Kidney capillary endothelial cell (primary cell): ENCODE results near the gene HPX.

Experiments used
- DNase-seq: peaks from one replicate; pipeline ENCODE4 v3.0.0-alpha.2; 2018; ENCODE audit warnings: low spot score

HPX gene, protein sequence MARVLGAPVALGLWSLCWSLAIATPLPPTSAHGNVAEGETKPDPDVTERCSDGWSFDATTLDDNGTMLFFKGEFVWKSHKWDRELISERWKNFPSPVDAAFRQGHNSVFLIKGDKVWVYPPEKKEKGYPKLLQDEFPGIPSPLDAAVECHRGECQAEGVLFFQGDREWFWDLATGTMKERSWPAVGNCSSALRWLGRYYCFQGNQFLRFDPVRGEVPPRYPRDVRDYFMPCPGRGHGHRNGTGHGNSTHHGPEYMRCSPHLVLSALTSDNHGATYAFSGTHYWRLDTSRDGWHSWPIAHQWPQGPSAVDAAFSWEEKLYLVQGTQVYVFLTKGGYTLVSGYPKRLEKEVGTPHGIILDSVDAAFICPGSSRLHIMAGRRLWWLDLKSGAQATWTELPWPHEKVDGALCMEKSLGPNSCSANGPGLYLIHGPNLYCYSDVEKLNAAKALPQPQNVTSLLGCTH

DNA sequence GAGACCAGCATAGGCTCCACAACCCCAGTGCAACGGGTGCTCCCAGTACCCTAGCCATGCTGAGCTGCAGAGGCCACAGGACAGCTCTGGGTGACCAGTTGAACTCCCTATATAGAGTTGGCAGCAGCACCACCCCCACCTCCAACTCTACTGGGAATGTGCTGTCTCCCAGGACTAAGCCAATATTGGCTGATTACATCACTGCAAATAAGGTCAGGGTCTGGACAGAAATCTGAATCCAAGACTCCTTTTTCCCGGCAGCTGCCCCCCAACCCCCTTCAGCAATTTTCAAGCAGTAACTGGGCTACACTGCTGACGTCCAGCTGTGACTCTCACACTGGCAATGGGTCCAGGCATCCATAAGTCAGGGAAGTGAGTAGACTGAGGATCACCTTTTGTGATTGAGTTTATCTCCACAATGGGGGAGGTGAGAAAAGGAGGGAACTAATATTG lies at the start of gene HPX:
HPX (minus strand) TSS at position 82 of the 453 bp plus-strand sequence; CDS start at position 58, 24 bp downstream.
- no peak for DNase-seq

DNA sequence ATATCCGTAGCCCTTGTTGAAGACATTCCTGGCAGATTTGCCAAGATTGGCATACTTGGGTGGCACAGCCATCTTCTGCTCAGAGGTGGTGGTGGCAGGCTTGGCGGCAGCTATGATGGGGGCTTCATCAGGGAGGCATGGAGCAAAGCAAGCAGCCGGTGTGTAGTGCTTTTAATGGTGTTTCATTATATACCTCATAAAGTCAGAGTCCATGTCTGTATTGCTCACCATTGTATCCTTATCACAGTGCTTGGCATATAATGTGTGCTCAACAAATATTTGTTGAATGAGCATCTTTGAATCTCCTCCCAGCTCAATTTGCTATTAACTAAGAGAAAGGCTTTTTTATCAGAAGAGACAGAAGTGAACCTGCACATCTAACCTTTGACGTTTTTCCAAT lies 48.5 kb upstream of the HPX start:
- no peak for DNase-seq

DNA sequence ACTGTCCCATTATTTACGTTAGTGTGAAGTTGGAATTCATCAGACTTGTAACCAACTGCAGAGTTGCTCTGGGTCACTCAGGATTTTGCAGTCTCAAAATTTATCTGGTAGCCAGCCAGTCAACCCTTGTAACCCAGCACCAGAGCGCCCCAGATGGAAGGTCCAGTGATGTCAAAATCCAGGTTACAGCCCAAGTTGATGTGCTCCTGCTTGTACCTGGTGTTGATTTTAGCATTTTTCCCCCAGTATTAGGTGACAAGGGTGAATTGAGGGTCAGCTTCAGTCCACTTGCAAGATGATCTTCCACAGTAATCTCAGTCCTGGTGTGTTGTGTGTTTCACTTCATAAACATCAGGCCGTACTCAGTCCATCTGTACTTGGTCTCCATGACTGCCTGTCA lies 48.0 kb upstream of the HPX start:
- DNase-seq: no peak

GRCh38 chr11:6488342-6488741 lies 47.6 kb upstream of the HPX start:
- no peak for DNase-seq

DNA sequence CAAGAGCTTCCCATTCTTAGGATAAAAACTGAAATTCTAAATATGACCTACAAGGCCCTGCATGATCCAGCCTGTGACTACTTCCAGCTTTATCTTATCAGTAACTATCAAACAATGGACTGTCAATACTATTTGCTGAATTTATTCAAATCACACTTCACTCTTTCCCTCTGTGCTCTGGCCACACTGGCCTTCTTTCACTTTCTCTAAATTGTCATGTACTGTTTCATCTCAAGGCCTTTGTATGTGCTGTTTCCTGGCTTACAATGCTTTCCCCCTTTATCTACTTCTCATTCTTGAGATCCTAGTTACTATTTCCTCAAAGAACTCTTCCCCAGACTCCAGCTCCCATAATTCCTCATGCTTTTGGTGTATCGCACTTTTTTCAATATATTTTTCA lies 46.2 kb upstream of the HPX start:
- no peak for DNase-seq

GRCh38 chr11:6486256-6486655 lies 45.5 kb upstream of the HPX start:
- no peak for DNase-seq

DNA sequence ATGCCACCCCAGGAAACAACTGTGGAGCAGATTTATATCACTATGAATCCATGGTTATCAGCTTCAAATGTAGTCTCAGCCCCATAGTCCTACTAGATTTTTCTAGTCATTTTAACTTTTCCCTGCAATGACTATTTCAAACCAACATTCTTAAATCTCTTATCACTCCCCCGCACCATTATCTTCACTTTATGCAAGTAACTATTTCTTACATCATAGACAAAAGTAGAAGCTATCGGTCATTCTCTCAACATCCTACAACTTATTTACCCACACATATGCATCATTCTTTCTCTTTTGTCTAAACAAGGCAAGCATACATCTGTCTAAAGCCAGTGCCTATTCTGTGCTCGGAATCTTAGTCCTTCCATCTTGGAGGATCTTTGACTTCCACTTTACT lies 44.9 kb upstream of the HPX start:
- DNase-seq: no peak

- DNase-seq: no peak
These were observed 42.2 kb upstream of the HPX start for GRCh38 chr11:6483015-6483414.

- no peak for DNase-seq
These were observed 41.7 kb upstream of the HPX start for GRCh38 chr11:6482441-6482840.

- DNase-seq: no peak
These were observed 41.1 kb upstream of the HPX start for GRCh38 chr11:6481924-6482275.

DNA sequence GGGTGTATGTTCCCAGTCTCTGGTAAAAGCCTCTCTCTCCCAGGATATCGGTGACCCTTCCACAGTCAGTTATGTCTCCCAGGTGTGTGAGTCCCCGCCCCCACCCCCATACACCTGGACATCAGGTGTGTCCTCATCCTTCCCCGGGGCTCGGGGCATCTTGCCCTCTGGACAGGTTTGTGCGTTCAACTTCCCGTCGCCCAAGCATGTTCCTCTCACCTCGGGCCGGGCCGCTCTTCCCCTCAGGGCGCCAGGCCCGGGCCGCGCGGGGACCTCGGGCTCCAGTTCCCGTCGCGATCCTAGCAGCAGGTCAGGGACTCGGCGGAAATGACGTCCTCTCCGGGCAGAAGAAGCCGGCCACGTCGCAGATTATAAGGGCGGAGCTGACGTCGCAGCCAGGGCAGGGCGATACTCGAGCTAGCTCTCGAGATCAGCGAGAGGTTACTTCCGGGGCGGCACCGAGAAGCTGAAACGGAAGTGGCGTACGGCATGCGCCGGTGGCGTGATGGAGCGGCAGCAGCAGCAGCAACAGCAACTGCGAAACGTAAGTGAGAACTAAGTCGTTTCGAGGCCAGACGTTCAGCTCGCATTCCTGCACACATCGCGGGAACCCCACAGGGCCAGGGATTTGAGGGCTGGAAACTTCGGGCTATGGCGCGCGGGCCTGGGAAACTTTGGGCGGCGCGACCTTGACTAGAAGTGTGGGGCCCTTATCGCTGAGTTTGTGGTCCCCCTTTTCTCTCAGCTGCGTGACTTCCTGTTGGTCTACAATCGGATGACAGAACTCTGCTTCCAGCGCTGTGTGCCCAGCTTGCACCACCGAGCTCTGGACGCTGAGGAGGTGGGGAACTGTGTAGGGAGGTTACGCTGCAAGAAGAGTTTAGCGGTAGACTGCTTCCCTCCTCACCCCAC lies 40.5 kb upstream of the HPX start, which contains the start of the genes ARFIP2 and TIMM10B:
ARFIP2 (minus strand) TSS at position 320 of the 912 bp plus-strand sequence. CDS start 910 bp downstream, outside the sequence.
TIMM10B (plus strand) TSS at position 490 of the 912 bp plus-strand sequence; CDS start at position 506, 16 bp downstream.
- DNase-seq: peak; percentile 96

DNA sequence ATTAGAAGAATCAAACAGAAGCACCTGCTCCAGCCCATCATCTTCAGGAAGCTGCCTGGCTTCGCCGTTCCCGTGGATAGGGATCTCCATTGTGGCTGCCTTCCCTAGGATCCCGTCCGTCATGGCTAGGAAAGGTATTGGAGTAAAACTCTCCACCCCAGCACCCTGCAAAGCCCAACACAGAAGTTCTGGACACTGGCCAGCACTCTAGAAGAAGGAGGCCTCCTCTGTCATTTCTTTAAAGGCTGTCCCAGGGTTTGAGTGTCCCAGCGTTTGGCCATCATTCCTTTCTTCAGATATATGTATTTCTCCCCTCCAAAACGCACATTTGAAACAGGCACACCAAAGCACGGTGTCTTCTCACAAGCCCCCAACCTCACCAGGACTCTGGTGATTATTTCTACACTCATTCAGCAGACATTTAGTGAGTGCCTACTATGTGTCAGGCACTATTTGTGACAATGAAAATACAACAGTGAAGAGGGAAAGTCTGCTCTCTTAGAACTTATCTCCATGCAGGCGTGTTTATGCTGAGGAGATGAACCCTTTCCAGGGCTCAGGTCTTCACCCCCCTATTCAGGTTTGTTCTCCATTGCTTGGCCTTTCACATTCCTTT lies 39.6 kb upstream of the HPX start:
- DNase-seq: no peak

- DNase-seq: no peak
These were observed 35.8 kb upstream of the HPX start for GRCh38 chr11:6476571-6476970.

- no peak for DNase-seq
These were observed 35.1 kb upstream of the HPX start for GRCh38 chr11:6475936-6476335.

- DNase-seq: no peak
These were observed 34.2 kb upstream of the HPX start for GRCh38 chr11:6474806-6475500.

GRCh38 chr11:6474413-6474792 lies 33.6 kb upstream of the HPX start:
- no peak for DNase-seq

DNA sequence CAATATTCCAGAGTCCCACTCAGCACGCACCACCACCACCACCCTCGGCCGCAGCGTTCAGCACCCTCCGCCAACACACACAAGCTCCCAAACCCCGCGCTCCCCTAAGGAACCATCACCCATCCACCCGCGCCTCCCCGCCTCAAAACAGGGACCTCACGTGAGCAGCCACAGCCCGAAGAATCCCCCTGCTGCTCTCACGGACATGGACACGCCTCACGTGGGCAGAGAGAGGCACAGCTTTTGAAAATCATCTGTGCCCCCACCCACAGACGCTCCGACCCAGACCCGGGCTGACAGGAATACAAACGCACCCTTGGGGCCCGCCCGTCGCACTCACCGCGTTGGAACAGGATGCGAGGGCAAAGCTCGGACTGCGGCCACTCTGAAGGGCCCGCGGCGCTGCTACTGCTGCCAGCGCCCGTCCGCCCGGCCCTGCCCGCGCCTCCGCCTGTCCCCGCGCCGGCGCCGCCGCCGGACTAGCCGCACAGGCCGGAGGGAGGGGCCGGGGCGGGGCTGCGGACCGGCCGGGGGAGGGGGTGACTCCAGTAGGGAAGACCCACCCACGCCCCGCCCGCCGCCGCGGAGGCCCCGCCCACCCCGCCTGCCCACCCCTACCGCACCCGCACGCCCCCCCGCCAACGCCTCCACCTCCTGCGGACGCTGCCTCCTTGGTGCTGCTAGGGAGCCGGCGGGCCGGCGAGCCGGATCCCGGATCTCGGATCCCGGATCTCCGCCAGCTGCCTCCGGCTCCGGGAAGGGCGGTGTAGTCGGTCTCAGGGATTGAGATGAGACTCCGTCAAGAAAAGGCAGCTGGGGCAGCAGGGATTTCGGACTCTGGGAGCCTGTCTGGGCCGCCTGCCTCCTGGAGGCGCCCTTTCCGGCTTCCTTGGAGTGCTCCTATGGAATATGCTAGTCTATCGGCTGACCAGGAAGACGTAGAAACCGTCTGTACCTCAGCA lies 32.9 kb upstream of the HPX start, which contains the start of gene TRIM3:
TRIM3 (minus strand) TSS at position 491 of the 962 bp plus-strand sequence. CDS start 8,246 bp downstream, outside the sequence.
- peak; percentile 83 for DNase-seq

- no peak for DNase-seq
These were observed 32.1 kb upstream of the HPX start for GRCh38 chr11:6472934-6473333.

DNA sequence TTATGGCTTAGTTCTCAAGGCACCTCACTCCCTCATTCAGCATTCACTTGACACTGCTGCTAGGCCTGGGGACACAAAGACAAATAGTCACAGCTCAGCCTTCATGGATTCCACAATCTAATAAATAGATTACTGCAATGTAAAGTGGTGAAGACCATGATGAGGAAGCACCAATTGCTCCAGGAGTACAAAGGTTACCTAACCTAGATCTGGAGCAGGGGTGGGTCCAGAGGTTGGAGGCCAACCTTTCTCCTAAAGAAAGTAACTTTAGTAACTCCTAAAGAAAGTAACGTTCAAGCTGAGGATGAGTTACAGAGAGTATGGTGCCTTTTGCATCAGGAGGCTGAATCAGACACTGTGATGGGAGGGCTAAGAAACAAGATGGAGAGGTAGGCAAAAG lies 28.8 kb upstream of the HPX start:
- DNase-seq: no peak
